ENCODE data around the gene APOA5. TPM values are rescaled to one million over a fixed set of nuclear protein-coding genes. Genes with fewer than 3 reads are reported as not detected.

The APOA5 gene
- total RNA-seq, 1 donor from 2014 or later = not detected

DNA sequence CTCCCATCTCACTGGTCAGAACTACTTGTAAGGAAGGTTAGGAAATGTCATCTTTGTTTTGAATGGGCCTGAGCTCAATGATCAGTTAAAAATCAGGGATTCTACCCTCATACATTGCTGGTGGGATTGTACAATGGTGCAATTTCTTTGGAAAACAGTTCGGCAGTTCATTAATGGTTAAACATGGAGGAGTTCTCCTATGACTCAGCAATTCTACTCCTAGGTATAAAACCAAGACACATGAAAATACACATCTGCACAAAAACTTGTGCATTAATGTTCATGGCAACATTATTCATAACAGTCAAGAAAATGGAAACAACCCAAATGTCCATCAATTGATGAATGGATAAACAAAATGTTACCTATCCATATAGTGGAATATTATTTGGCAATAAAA is 4.9 kb upstream of the APOA5 start:
- Histone ChIP-seq H3K4me1 (peaks cover 12% of the 10 kb centered on the region), H3K27me3 (ENCODE audit: low read depth) (no peaks in the 10 kb centered on the region), H3K4me3 (no peak overlapping the region), H3K36me3 (no peaks in the 10 kb centered on the region), H3K27ac (replicated peaks) (no peak overlapping the region), H3K9me3 (replicated peaks) (no peaks in the 10 kb centered on the region)
- DNase-seq = no peak
- TF ChIP-seq, protein P1, sequence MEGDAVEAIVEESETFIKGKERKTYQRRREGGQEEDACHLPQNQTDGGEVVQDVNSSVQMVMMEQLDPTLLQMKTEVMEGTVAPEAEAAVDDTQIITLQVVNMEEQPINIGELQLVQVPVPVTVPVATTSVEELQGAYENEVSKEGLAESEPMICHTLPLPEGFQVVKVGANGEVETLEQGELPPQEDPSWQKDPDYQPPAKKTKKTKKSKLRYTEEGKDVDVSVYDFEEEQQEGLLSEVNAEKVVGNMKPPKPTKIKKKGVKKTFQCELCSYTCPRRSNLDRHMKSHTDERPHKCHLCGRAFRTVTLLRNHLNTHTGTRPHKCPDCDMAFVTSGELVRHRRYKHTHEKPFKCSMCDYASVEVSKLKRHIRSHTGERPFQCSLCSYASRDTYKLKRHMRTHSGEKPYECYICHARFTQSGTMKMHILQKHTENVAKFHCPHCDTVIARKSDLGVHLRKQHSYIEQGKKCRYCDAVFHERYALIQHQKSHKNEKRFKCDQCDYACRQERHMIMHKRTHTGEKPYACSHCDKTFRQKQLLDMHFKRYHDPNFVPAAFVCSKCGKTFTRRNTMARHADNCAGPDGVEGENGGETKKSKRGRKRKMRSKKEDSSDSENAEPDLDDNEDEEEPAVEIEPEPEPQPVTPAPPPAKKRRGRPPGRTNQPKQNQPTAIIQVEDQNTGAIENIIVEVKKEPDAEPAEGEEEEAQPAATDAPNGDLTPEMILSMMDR (IDR thresholded peaks at IDR 0.05; ENCODE audit: borderline replicate concordance) = no peak
- intact Hi-C loops (cut with micrococcal nuclease) = no loop called here

DNA sequence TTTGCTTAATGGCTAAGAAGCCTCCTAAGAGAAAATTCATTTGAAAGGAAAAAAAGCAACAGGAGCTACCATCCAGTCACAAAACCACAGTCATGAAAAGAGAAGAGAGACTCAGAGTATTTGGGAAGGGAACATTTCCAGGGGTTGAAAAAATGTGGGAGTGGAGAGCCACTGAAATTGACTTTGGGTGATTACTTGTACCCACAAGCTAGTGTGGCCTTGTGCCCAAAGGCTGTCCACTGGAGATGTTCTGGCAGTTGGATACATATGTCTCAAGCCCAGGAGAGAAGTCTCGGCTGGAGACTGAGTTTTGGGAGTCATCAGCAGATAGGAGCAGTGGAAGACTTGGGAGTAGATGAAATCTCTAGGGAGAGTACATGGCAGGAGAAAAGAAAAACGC is 3.2 kb upstream of the APOA5 start:
- intact Hi-C loops (cut with micrococcal nuclease) = loop anchor here (5.0 kb wide), 1 partner anchor 432 kb away; no protein-coding TSS in a partner anchor
- H3K36me3 ChIP-seq = no peaks in the 10 kb centered on the region

DNA sequence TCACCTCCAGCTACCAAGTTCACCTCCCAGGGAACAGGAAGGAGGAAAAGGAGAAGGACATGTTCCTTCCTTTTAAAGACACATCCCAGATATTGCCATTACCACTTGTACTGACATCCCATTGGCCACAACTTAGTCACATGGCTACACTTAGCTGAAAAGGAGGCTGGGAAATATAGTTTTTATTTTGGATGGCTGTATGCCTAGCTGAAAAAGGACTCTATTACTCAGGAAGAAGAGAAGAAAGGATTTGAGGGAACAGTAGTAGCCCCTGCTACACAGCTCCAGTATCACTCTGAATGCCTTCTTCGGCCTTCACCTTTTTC is 2.1 kb upstream of the APOA5 start:
- no peaks in the 10 kb centered on the region for H3K36me3 ChIP-seq
- TF ChIP-seq, protein P1 (IDR thresholded peaks at IDR 0.05; ENCODE audit: borderline replicate concordance) = no peak
- H3K27me3 ChIP-seq (ENCODE audit: low read depth) = no peaks in the 10 kb centered on the region
- no peaks in the 10 kb centered on the region for H3K9me3 ChIP-seq (replicated peaks)
- intact Hi-C loops (cut with micrococcal nuclease) = loop anchor here (5.0 kb wide), 1 partner anchor 434 kb away; no protein-coding TSS in a partner anchor
- no peak overlapping the region for H3K27ac ChIP-seq (replicated peaks)
- no peak overlapping the region for H3K4me3 ChIP-seq
- peaks cover 19% of the 10 kb centered on the region for H3K4me1 ChIP-seq
- no peak for DNase-seq

More for the DNA sequence above, 3.2 kb upstream of the APOA5 start:
- Histone ChIP-seq H3K27ac (replicated peaks) (no peak overlapping the region), H3K4me3 (no peak overlapping the region), H3K9me3 (replicated peaks) (no peaks in the 10 kb centered on the region), H3K27me3 (ENCODE audit: low read depth) (no peaks in the 10 kb centered on the region), H3K4me1 (peaks cover 19% of the 10 kb centered on the region)
- no peak for DNase-seq
- TF ChIP-seq, protein P1 (IDR thresholded peaks at IDR 0.05; ENCODE audit: borderline replicate concordance) = no peak

DNA sequence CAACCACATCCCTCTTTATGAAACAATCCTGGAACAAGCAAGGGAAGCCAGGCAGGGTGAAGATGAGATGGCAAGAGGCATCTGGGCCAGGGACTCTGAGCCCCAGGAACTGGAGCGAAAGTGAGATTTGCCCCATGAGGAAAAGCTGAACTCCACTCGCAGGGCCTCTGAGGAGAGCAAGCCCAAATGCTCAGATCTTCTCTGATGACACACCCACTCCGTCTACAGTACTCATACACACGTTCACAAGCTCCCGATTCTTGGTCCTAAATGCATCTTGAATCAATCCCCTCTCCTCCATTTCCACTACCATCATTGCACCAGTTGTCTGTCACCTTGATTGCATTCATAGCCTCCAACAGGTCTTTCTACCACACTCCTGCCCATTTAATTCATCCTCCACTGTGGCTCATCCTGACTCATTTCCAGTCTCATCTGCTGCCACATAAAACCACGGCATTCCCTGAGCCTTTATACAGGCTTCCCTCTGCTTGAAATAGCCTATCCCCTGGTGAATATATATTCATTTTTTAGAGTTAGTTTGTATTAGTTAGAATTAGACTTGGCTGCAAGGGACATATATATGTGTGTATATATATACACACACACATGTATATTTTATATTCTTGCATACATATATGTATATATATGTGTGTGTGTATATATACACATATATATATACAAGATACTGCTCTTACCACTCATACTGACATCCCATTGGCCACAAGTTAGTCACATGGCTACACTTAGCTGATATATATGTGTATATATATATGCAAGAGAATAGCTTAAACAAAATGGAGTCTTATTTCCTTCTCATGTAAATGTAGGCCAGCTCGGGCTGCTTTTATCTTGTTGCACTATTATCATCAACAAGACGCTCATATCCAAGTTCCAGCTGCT is 1.4 kb upstream of the APOA5 start:
- no peak overlapping the region for H3K27ac ChIP-seq (replicated peaks)
- H3K36me3 ChIP-seq = no peaks in the 10 kb centered on the region
- peaks cover 23% of the 10 kb centered on the region for H3K4me1 ChIP-seq
- DNase-seq = no peak
- no peaks in the 10 kb centered on the region for H3K27me3 ChIP-seq (ENCODE audit: low read depth)
- intact Hi-C loops (cut with micrococcal nuclease) = loop anchor here (5.0 kb wide), 1 partner anchor 434 kb away; no protein-coding TSS in a partner anchor
- TF ChIP-seq, protein P1 (IDR thresholded peaks at IDR 0.05; ENCODE audit: borderline replicate concordance) = no peak
- no peaks in the 10 kb centered on the region for H3K9me3 ChIP-seq (replicated peaks)
- no peak overlapping the region for H3K4me3 ChIP-seq

DNA sequence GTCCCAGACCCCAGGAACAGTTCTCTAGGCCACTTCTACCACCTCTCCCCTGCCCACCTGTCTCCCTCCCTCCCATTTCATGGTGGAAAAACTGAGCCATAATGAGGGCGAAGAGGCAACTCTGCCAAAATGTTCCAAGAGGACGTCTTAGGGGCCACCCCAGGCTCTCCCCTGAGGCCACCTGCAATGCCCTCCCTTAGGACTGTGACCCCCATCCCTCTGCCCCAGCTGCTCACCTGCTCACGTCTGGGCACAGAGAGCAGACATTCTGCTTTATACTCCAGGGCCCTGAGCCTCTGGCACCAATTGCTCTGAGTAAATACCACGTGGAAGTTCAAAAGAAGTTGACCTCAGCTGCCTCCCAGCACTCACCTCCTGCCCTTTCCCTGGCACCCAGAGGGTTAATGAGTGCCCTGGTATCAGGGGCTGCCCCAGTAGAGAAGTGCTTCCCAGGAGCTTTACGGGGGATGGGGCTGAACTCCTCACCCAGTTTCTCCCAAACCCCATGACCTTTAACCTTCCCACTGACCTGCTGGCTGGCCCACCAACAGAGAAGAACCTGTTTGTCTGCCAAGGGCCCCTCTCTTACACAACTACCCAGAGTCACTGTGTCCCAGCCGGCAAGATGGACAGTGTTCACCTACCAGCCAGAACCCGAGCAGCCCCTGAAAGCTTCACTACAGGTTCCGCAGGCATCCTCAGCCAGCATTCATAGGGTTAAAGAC is 627 bp upstream of the APOA5 start:
- TF ChIP-seq, protein P1 (IDR thresholded peaks at IDR 0.05; ENCODE audit: borderline replicate concordance) = no peak
- no peaks in the 10 kb centered on the region for H3K9me3 ChIP-seq (replicated peaks)
- H3K27me3 ChIP-seq (ENCODE audit: low read depth) = no peaks in the 10 kb centered on the region
- no peak overlapping the region for H3K4me3 ChIP-seq
- DNase-seq = no peak
- no peak overlapping the region for H3K27ac ChIP-seq (replicated peaks)
- H3K36me3 ChIP-seq = no peaks in the 10 kb centered on the region
- H3K4me1 ChIP-seq = peaks cover 22% of the 10 kb centered on the region
- intact Hi-C loops (cut with micrococcal nuclease) = loop anchor here (5.0 kb wide), 1 partner anchor 435 kb away; no protein-coding TSS in a partner anchor

Measured in left ventricle myocardium inferior (tissue), 1 donor.